Ureter (tissue), 1 donor: Measurements from ENCODE around the gene ZFHX3. TPM values are rescaled to one million over a fixed set of nuclear protein-coding genes. Genes with fewer than 3 reads are reported as not detected.

ENCODE experiments used
- DNase-seq: peaks from one replicate; pipeline ENCODE4 v3.0.0-alpha.2; 2020; ENCODE audit warnings: low spot score
- total RNA-seq: library from RNA; stranded (reverse); gene quantifications from one replicate; pipeline ENCODE4 v1.2.4, GENCODE V29; 2023
- donor health status: DM: yes; HTN: yes; CAD: no.

The ZFHX3 gene
- total RNA-seq, 1 donor from 2014 or later = 60.8 TPM

DNA sequence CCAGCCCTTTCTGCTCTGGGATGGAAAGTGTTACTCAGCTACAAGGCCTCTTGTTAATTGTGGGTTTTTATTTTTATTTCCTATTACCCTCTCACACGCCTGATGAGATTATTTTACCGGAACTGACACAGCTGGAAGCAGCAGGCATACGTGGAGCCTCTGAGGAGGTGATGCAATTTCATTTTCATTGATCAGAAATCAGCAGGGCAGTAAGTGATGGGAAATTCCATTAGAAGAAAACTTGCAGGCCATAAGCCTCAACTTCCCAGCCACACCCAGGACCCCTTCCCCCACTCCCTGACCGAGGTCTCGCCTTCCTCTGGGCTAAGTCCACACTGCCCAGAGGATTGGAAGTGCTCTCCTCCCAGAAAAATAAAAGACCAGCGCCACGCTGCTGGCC lies 69.7 kb downstream of the ZFHX3 start:
- no peak for DNase-seq

- DNase-seq = no peak
These were observed 70.8 kb downstream of the ZFHX3 start for GRCh38 chr16:72977127-72977526.

DNA sequence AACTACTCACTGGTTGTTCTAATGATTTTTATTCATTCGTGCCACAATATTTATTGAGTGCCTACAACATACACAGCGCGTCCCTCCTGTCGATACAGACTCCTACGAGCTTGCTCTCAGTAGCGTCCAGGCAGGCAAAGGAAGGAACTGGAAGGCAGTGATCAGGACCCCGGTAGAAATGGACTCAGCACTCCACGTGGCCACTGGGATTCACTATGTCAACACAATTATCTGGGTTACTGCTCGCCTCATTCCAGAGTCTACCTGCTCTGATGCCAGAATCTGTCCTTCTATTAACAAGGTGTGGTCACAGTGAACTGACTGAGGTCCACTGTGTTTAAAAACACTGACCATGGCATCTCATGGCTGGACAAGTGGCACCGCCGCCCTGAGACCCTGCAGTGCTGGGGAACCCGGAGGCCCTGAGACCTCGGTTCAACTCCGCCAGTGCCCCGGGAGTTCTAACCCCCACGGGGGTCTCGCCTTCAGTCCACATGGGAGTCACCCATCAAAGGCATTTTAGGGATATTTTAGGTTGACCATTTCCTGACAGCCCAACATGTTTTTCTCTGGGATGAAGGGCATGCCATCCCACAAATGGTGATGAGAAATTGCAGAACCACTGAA lies 71.4 kb downstream of the ZFHX3 start:
- no peak for DNase-seq

DNA sequence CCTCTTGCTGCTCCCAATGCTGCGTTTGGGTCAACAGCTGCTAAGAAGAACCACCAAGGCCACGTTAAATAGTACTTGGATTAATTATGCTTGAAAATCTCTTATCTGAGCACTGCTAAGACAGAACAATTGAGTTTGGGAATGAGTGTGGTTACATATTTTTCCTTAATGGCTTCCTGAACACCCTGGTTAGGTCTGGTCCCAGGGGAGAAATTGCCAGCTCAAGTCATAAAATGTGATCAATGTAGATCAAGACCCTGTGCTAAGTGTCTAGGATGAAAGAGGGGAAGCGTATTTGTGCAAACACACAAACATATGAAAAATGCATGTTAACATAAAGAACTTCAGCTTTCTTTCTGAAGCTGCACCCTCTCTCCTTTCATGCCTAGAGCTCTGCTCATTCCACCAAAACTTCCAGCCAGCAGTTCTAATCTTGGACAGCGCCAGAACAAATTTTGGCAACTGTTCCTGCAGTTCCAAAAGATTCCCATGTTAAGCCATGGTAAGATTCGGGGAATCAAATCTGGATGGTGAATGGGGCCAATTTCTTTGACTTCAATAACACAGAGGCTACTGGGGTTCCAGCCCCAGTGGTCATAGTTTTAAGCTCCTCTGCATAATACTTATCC lies 72.0 kb downstream of the ZFHX3 start:
- DNase-seq = no peak

- no peak for DNase-seq
These were observed 73.7 kb downstream of the ZFHX3 start for GRCh38 chr16:72974142-72974769.

DNA sequence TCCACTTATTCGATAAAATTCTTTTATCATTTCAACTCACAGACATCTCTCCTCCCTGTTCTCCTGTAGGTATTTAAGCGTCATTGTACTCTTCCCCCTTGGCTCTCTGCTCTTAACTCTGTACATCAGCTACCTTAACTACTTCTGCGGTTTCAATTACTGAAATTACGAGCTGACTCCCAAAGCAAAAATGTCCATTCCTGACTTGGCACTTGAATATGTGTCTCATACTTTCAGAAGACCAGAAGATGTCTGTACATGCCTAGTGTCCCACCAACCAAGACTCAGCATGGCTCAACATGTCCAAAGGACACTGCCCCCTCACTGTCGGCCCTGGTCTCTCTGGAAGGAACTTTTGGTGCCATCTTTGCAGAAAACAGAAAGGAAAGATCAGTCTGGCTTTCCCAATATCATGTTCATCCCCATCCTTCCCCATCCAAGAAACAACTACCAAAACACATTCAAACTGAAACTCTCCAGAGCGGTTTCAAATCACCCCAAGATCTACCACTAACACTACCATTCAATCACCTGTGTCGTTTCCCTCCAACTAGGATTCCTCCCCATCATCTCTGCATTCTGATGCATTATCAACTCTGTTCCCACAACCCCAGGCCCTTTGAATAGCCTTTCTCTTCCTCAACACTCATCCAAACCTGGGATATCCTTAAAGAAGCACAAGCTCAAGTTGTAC lies 74.9 kb downstream of the ZFHX3 start:
- DNase-seq = no peak

DNA sequence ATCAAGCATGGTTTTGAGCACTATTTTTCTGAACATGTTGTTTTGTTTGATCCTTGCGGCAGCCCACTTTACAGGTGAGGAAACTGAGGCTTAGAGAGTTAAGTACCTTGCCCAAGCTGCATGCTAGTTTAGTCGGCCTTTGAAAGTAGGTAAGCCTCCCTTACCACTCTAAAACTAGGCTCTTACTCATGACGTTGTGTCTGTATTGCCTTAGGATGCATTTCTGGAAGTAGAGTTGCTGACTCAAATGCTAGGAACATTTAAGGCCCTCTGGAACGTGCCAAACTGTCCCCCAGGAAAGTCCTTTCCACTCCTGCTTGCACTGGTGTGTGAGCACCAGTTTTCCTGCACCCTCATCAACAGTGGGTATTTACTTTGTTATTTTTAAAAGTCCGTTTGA lies 76.6 kb downstream of the ZFHX3 start:
- DNase-seq = no peak

- no peak for DNase-seq
These were observed 77.3 kb downstream of the ZFHX3 start for GRCh38 chr16:72970656-72971055.

GRCh38 chr16:72969812-72970211 lies 78.1 kb downstream of the ZFHX3 start:
- no peak for DNase-seq

DNA sequence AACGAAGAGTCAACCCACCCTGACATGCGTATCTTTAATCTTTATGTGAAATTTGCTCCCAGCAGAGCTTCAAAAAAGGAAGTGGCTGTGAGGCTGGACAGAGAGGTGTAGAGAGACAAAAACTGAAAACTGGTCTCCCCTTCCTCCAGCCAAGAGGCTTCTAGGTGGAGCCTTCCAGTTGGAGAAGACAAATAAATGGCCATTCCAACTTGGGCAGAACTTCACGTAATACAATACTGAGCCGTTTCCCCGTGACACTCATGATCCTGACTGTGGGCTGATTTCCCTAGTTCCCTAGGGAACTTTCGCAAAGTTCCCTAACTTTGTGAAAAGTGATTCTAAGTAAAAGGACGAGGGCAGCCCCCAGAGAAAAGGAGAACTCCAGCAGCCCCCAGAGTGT lies 78.8 kb downstream of the ZFHX3 start:
- DNase-seq = no peak

- no peak for DNase-seq
These were observed 80.0 kb downstream of the ZFHX3 start for GRCh38 chr16:72967941-72968340.

GRCh38 chr16:72963533-72964315 lies 84.2 kb downstream of the ZFHX3 start:
- no peak for DNase-seq

DNA sequence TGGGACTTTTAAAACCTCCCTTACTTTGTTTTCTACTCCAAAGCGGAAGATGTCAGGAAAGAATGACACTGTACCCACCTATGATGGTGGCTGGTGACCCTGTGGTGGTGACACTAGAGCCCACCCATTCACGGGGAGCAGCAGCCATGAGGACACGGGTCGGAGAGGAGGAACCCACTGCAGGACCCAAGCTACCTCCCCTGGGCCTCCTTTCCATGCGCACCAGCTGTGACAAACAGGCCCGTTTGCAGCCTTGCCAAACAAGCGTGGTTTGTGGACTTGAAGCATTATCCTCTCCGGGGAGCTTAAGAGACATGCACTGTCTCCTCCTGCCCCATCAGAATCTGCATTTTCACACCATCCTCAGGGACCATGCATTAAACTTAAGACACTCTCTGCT lies 85.6 kb downstream of the ZFHX3 start:
- no peak for DNase-seq

- no peak for DNase-seq
These were observed 86.1 kb downstream of the ZFHX3 start for GRCh38 chr16:72961863-72962262.

- DNase-seq = no peak
These were observed 86.7 kb downstream of the ZFHX3 start for GRCh38 chr16:72961115-72961832.

GRCh38 chr16:72960101-72960500 lies 87.8 kb downstream of the ZFHX3 start:
- no peak for DNase-seq

DNA sequence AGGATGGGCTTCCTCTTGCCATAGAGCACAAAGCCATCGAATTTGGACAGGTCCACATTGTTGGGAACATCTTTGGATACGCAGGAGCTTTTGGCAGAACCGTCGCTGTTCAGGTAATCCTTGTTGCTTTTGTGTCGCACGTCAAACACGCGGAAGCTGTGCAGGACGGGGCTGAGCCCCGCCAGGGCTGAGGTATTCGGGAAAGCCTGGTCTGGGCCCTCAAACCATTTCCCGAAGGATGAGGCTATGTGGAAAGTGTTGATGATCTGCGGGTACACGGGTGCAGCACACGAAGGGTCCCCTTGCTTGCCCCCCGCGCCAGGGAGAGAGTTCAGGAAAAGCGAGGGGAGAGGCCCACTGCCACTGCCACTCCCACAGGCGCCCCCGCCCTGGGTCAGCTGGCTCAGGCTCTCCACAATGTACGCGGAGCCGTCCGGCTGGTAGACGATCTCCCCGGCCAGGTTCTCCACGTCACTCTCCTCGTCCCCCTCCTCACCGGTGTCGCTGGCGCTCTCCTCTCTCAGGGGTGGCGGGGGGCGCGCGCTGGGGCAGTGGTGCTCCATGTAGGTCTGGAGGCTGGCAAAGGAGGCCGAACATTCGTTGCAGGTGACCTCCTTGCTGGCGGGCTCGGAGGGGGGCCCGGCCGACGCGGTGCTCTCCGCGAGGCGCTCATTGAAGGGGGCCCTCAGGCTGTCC lies 88.5 kb downstream of the ZFHX3 start:
- no peak for DNase-seq

DNA sequence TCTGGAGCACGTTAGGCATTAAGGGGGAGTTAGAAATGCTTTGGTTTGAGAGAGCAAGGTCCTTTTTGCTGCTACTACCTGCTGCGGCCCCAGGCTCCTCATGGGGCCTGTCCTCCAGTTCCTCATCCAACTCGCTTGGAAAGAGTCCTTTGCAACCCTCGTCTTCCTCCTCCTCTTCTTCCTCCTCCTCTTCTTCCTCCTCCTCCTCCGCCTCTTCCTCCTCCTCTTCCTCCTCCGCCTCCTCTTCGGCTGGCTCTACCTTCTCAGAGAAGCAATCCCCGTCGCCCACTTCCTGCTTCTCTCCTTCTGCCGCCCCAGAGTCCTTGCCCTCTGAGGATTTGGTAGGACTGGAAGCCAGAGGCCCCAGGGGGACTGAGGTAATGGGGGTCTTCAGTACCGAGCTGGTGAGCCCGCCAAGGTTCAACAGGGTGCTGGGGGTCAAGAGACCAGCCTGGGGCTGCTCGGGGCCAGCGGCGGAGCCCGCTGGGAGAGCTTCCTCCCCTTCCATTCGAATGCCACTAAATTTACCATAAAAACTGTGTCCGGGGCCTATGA lies 89.3 kb downstream of the ZFHX3 start:
- no peak for DNase-seq

DNA sequence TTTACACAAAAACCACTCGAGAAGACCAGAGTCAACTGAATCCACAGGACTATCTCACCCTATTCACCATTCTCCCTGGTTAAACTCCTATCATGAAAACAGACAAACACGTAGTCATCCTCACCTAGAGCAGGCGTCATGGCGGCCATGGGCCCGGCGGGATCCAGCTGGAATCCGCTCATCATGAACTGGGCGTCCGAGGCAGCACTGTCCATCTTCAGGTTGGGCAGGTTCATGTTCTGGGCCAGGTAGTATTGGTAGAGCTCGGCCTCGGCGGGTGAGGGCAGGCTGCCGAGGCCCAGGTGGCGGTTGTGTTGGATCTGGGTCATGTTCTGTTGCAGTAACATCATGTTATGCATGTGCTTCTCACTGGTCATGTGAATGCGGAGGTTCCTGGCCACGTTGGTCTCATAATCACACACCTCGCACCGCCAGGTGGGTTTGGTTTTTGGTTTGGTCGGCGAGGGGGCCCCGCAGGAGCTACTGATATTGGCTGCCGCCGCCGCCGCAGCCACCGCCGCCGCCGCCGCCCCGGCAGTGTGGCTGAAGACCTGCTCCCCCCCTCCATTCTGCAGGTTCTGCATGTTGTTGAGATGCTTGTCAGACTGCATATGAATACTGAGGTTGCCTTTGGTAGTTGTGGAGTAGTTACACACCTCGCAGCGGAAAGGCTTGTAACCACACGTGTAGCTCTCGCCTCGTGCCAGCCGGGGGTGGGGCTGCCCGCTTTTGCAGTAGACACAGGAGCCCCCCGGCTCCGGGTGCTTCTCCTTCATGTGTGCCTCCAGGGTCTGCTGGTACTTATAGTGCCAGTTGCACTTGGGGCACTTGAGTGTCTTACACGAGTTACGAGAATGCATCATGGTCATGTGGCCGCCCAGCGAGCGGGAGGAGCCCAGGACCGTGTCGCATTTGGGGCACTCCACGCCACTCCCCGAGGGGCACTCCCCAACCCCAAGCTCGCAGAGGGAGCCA lies 90.3 kb downstream of the ZFHX3 start:
- DNase-seq = no peak
